ENCODE results near the gene CEP72. TPM values are rescaled to one million over a fixed set of nuclear protein-coding genes. Genes with fewer than 3 reads are reported as not detected.
A peak's percentile ranks its signal among the peaks of the same experiment; 100 is the strongest.
"Not testable (repeated sequence)": the region's sequence is repeated elsewhere in the genome, so short reads cannot be mapped to it uniquely, and the experiment has no call there.

The CEP72 gene
- total RNA-seq, 1 donor from 2014 or later = 5.2 TPM

- H3K9me3 ChIP-seq (ENCODE audit: control insufficient read depth in 3 of 3, low read length in 3 of 3) = not testable (repeated sequence)
Measured at GRCh38 chr5:688348-689010, 76.3 kb downstream of the CEP72 start.

GRCh38 chr5:690293-690692, 78.2 kb downstream of the CEP72 start:
- H3K27me3 ChIP-seq (ENCODE audit: control insufficient read depth in 3 of 3, insufficient read depth in 3 of 3, low read length in 3 of 3); H3K4me3 ChIP-seq (ENCODE audit: low read length in 3 of 3); H3K9me3 ChIP-seq (ENCODE audit: control insufficient read depth in 3 of 3, low read length in 3 of 3); H3K27ac ChIP-seq (ENCODE audit: low read depth, low read length); H3K36me3 ChIP-seq (ENCODE audit: control insufficient read depth in 3 of 3, insufficient read depth in 3 of 3, low read length in 3 of 3); H3K9ac ChIP-seq (ENCODE audit: low read depth in 1 of 3, low read length in 3 of 3): not testable (repeated sequence)
- H3K4me1 ChIP-seq (ENCODE audit: control insufficient read depth in 3 of 3, insufficient read depth in 3 of 3, low read length in 3 of 3) = peaks cover 0 to 14% (median 7%) of the 10 kb centered on the region in 3 donors

More at GRCh38 chr5:688348-689010, 76.3 kb downstream of the CEP72 start:
- H3K27ac ChIP-seq (ENCODE audit: low read depth, low read length); H3K36me3 ChIP-seq (ENCODE audit: control insufficient read depth in 3 of 3, insufficient read depth in 3 of 3, low read length in 3 of 3); H3K9ac ChIP-seq (ENCODE audit: low read depth in 1 of 3, low read length in 3 of 3); H3K4me3 ChIP-seq (ENCODE audit: low read length in 3 of 3); H3K27me3 ChIP-seq (ENCODE audit: control insufficient read depth in 3 of 3, insufficient read depth in 3 of 3, low read length in 3 of 3): not testable (repeated sequence)
- peaks cover 0 to 32% (median 12%) of the 10 kb centered on the region in 3 donors for H3K4me1 ChIP-seq (ENCODE audit: control insufficient read depth in 3 of 3, insufficient read depth in 3 of 3, low read length in 3 of 3)

GRCh38 chr5:691049-691448, 78.9 kb downstream of the CEP72 start:
- not testable (repeated sequence) for H3K9me3 ChIP-seq (ENCODE audit: control insufficient read depth in 3 of 3, low read length in 3 of 3); H3K4me1 ChIP-seq (ENCODE audit: control insufficient read depth in 3 of 3, insufficient read depth in 3 of 3, low read length in 3 of 3); H3K36me3 ChIP-seq (ENCODE audit: control insufficient read depth in 3 of 3, insufficient read depth in 3 of 3, low read length in 3 of 3); H3K27ac ChIP-seq (ENCODE audit: low read depth, low read length); H3K27me3 ChIP-seq (ENCODE audit: control insufficient read depth in 3 of 3, insufficient read depth in 3 of 3, low read length in 3 of 3); H3K4me3 ChIP-seq (ENCODE audit: low read length in 3 of 3); H3K9ac ChIP-seq (ENCODE audit: low read depth in 1 of 3, low read length in 3 of 3)

- peak overlapping the region; percentile 44 for H3K27ac ChIP-seq (ENCODE audit: low read depth, low read length)
- H3K4me3 ChIP-seq (ENCODE audit: low read length in 3 of 3) = peak overlapping the region in 2 of 3 donors; percentile 76 to 77
- H3K27me3 ChIP-seq (ENCODE audit: control insufficient read depth in 3 of 3, insufficient read depth in 3 of 3, low read length in 3 of 3) = no peaks in the 10 kb centered on the region
- no peaks in the 10 kb centered on the region for H3K36me3 ChIP-seq (ENCODE audit: control insufficient read depth in 3 of 3, insufficient read depth in 3 of 3, low read length in 3 of 3)
- peak overlapping the region in 2 of 3 donors; percentile 80 to 85 for H3K9ac ChIP-seq (ENCODE audit: low read depth in 1 of 3, low read length in 3 of 3)
- H3K9me3 ChIP-seq (ENCODE audit: control insufficient read depth in 3 of 3, low read length in 3 of 3) = no peaks in the 10 kb centered on the region
- peaks cover 0 to 9% (median 7%) of the 10 kb centered on the region in 3 donors for H3K4me1 ChIP-seq (ENCODE audit: control insufficient read depth in 3 of 3, insufficient read depth in 3 of 3, low read length in 3 of 3)
Measured at GRCh38 chr5:691817-692528, 79.8 kb downstream of the CEP72 start.

GRCh38 chr5:692529-693041, 80.4 kb downstream of the CEP72 start:
- Histone ChIP-seq H3K9ac (ENCODE audit: low read depth in 1 of 3, low read length in 3 of 3) (peak overlapping the region; percentile 68 to 85 (median 80)), H3K27ac (ENCODE audit: low read depth, low read length) (peak overlapping the region; percentile 44), H3K4me3 (ENCODE audit: low read length in 3 of 3) (peak overlapping the region; percentile 30 to 77 (median 76)), H3K4me1 (ENCODE audit: control insufficient read depth in 3 of 3, insufficient read depth in 3 of 3, low read length in 3 of 3) (peaks cover 0 to 12% (median 7%) of the 10 kb centered on the region in 3 donors)
- not testable (repeated sequence) for H3K27me3 ChIP-seq (ENCODE audit: control insufficient read depth in 3 of 3, insufficient read depth in 3 of 3, low read length in 3 of 3); H3K36me3 ChIP-seq (ENCODE audit: control insufficient read depth in 3 of 3, insufficient read depth in 3 of 3, low read length in 3 of 3); H3K9me3 ChIP-seq (ENCODE audit: control insufficient read depth in 3 of 3, low read length in 3 of 3)

GRCh38 chr5:693271-694041, 81.3 kb downstream of the CEP72 start, which contains the start of gene TPPP:
TPPP (minus strand) TSS chr5:693352; CDS start chr5:678060, 15,292 bp downstream.
- not testable (repeated sequence) for H3K36me3 ChIP-seq (ENCODE audit: control insufficient read depth in 3 of 3, insufficient read depth in 3 of 3, low read length in 3 of 3); H3K27me3 ChIP-seq (ENCODE audit: control insufficient read depth in 3 of 3, insufficient read depth in 3 of 3, low read length in 3 of 3); H3K9me3 ChIP-seq (ENCODE audit: control insufficient read depth in 3 of 3, low read length in 3 of 3); H3K4me1 ChIP-seq (ENCODE audit: control insufficient read depth in 3 of 3, insufficient read depth in 3 of 3, low read length in 3 of 3)
- Histone ChIP-seq H3K9ac (ENCODE audit: low read depth in 1 of 3, low read length in 3 of 3) (peak within 1 kb of the TSS; percentile 68 to 85 (median 80)), H3K4me3 (ENCODE audit: low read length in 3 of 3) (peak within 1 kb of the TSS; percentile 30 to 77 (median 76)), H3K27ac (ENCODE audit: low read depth, low read length) (peak within 1 kb of the TSS; percentile 44)

GRCh38 chr5:694042-694431, 81.9 kb downstream of the CEP72 start:
- H3K9me3 ChIP-seq (ENCODE audit: control insufficient read depth in 3 of 3, low read length in 3 of 3); H3K27ac ChIP-seq (ENCODE audit: low read depth, low read length); H3K36me3 ChIP-seq (ENCODE audit: control insufficient read depth in 3 of 3, insufficient read depth in 3 of 3, low read length in 3 of 3); H3K4me1 ChIP-seq (ENCODE audit: control insufficient read depth in 3 of 3, insufficient read depth in 3 of 3, low read length in 3 of 3); H3K27me3 ChIP-seq (ENCODE audit: control insufficient read depth in 3 of 3, insufficient read depth in 3 of 3, low read length in 3 of 3): not testable (repeated sequence)
- peak overlapping the region in 1 of 3 donors; percentile 62 for H3K9ac ChIP-seq (ENCODE audit: low read depth in 1 of 3, low read length in 3 of 3)
- peak overlapping the region in 2 of 3 donors; percentile 48 to 67 for H3K4me3 ChIP-seq (ENCODE audit: low read length in 3 of 3)

- not testable (repeated sequence) for H3K36me3 ChIP-seq (ENCODE audit: control insufficient read depth in 3 of 3, insufficient read depth in 3 of 3, low read length in 3 of 3); H3K9ac ChIP-seq (ENCODE audit: low read depth in 1 of 3, low read length in 3 of 3); H3K27ac ChIP-seq (ENCODE audit: low read depth, low read length); H3K9me3 ChIP-seq (ENCODE audit: control insufficient read depth in 3 of 3, low read length in 3 of 3); H3K4me1 ChIP-seq (ENCODE audit: control insufficient read depth in 3 of 3, insufficient read depth in 3 of 3, low read length in 3 of 3); H3K27me3 ChIP-seq (ENCODE audit: control insufficient read depth in 3 of 3, insufficient read depth in 3 of 3, low read length in 3 of 3); H3K4me3 ChIP-seq (ENCODE audit: low read length in 3 of 3)
Measured at GRCh38 chr5:695475-695874, 83.3 kb downstream of the CEP72 start.

GRCh38 chr5:696191-696590, 84.1 kb downstream of the CEP72 start:
- H3K9me3 ChIP-seq (ENCODE audit: control insufficient read depth in 3 of 3, low read length in 3 of 3); H3K4me1 ChIP-seq (ENCODE audit: control insufficient read depth in 3 of 3, insufficient read depth in 3 of 3, low read length in 3 of 3); H3K9ac ChIP-seq (ENCODE audit: low read depth in 1 of 3, low read length in 3 of 3); H3K27ac ChIP-seq (ENCODE audit: low read depth, low read length); H3K27me3 ChIP-seq (ENCODE audit: control insufficient read depth in 3 of 3, insufficient read depth in 3 of 3, low read length in 3 of 3); H3K4me3 ChIP-seq (ENCODE audit: low read length in 3 of 3); H3K36me3 ChIP-seq (ENCODE audit: control insufficient read depth in 3 of 3, insufficient read depth in 3 of 3, low read length in 3 of 3): not testable (repeated sequence)
